MM.1S (cell line): ENCODE measurements around the gene KLK6.

Experiments
- CTCF ChIP-seq: fragments of 300-600 bp; sonication (generic); IDR thresholded peaks from 2 replicates; pipeline ENCODE4 v1.5.1; 2016; ENCODE audit warnings: antibody characterized with exemption, low read length, mixed read lengths
- EZH2 ChIP-seq: fragments of 300-600 bp; sonication (generic); optimal IDR thresholded peaks from 2 replicates; pipeline ENCODE3; 2017; ENCODE audit warnings: low read depth, mild to moderate bottlenecking, antibody characterized with exemption, low read length, mixed read lengths
- EZH2phosphoT487 ChIP-seq: fragments of 300-600 bp; sonication (generic); IDR thresholded peaks from 2 replicates; pipeline ENCODE4 v1.6.1; 2018; ENCODE audit warnings: antibody characterized with exemption, low read length

GRCh38 chr19:50994129-50994528 lies 24.7 kb upstream of the KLK6 start:
- TF ChIP-seq CTCF = no peak
- TF ChIP-seq EZH2phosphoT487 = no peak
- no peak for TF ChIP-seq EZH2
